Hypothalamus (tissue), 51 donors: ENCODE results near the gene LAMA2.

Experiments used
- DNase-seq, 51 donors: peaks; one replicate each; lab custom pipeline; 2025; lab: John Stamatoyannopoulos, UW

LAMA2 gene

DNA sequence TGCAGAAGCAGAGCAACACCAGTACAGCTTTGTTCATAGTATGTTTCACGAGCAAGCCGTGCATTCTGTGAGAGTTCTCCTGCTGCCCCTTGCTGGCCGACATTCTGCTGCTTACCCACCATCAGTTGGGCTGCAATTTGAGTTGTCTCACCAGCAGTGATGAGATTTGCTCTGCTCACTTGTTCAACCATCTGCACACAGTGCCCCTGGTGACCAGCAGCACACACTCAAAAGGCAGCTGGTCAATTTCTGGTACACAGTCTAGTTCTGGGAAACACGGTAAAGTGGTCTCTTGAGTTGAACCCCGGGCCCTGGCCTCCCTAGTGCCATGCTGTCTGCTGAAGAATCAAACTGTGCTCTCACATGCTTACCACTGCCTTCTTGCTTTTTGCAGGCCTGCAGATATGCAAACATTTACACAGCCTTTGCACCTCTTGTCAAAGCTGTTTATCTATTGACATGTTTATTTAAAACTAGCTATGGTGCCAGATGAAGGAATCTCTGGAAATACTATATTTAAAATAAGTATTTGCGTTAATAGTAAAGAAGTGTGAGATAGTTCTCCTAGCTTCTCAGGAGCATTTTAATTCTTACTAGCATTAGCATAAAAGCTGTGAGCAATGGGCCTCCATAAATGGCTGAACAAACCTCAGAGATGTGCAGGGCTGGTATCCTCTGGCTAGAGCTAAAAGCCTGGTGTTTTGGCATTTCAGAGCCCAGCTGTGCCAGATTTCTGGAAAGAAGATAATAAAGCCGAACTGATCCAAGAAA, 592.7 kb downstream of the LAMA2 start:
- DNase-seq: peak in 4 of 51 donors; percentile 9 to 33 (median 13)

DNA sequence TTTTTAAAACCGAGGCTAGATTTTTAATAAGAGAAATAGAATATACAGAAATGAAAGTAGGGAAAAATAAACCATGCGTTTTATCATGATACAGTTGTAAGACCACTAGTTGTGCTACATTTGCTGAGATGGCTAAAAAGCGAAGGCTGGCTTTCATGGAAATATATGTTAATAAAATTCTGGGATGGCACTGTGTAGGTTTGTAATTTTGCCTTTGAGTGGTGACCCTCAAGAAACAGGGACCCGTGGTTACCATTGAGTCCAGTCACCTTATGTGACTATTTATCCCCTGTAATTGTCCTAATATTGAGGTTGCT, 593.3 kb downstream of the LAMA2 start:
- DNase-seq: no peak

DNA sequence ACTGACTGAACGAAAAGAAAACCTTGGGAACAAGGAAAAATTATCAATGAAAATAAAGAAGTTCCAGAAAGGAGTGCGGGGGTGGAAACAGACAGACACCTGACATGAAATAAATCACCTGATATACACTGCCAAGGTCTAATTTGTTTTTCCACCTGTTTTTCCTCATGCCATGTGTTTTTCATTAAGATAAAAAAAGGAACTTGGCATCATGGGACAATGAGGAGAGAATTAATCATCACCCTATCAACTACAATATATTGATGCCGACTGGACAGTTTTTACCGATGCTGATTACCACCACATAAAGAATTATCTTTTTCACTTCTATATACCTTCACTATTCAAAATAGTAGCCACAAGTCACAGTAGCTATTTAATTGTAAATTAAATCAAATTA, 593.9 kb downstream of the LAMA2 start:
- no peak for DNase-seq

DNA sequence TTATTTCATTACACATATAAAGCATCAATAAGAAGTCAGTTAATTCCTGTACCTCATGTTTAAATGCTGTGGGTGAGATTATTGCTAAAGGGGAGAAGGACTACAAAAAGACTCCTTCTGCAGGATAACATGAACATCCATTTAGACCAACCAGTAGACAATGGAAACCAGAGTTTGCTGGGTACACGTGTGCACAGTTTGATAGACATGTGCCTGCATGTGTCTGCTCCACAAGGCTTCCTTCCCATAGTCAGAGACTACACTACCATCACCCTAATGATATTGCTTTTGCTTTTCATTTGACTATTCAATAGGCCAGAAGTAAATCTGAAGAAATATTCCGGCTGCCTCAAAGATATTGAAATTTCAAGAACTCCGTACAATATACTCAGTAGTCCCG, 595.4 kb downstream of the LAMA2 start:
- DNase-seq: no peak

DNA sequence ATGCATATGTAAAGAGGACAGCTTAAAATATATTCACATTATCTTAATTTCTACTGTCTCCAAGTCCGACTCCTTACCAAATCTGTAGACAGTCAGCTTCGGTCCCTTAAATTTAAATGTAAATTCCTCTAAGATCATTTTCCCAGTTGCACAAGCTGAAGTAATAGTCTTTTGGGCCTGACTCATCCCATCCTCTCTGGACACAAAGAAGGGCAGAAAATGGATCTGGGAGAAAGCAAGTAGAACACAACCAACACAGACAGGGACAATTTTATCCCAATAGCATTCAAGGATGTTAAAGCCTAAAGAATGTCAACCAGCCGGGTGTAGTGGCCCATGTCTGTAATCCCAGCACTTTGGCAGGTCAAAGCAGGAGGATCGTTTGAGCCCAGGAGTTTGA, 598.8 kb downstream of the LAMA2 start:
- DNase-seq: no peak

DNA sequence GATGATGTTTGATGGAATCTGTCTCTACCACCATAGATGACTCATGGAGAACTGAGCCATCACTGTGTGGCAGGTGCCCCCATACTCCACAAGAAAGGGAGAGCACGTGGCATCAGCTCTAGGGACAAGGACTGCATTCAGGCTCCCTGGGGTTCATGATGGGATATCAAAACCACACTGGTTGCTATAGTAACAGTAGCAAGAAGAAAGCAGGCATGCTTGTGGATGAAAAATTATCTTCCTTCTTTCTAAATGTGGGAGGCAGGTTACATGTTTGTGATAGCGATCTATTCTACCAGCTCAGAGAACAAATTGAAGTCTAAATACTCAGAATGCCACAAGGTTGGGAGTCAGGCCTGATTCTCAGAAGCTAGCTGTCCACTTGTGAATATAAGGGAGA, 602.8 kb downstream of the LAMA2 start:
- peak in 8 of 51 donors; percentile 7 to 83 (median 27) for DNase-seq

DNA sequence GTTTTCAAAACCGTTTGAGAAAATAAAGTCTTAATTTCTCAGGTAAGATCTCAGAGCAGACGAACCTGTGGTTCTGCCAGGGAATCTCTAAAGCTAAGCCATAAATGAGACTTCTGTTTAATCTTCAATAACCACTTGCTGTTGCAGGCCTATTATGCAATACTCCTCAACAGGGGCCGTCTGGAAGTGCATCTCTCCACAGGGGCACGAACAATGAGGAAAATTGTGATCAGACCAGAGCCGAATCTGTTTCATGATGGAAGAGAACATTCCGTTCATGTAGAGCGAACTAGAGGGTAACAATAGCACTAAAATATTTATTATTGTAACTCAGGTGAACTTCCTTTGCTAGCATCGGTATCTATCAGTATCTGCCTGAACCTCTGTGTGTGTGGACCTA, 603.4 kb downstream of the LAMA2 start:
- DNase-seq: peak in 1 of 51 donors; percentile 72

DNA sequence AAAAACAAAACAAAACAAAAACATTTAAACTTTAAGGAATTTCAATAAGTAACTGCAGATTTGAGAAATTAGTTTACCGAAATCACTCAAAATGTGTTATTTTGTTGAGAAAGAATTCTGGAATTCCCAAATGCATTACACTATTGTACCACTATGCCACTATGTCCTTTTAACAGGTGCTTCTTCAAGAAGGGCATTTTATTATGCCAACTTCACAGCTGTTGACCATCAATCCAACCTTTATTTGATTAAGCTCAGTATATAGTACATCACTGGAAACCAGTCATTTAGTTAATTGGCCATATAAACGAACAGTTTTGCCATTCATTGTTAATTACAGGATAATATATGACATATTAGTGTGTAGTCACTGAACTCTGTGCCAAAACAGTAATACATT, 605.4 kb downstream of the LAMA2 start:
- DNase-seq: no peak

DNA sequence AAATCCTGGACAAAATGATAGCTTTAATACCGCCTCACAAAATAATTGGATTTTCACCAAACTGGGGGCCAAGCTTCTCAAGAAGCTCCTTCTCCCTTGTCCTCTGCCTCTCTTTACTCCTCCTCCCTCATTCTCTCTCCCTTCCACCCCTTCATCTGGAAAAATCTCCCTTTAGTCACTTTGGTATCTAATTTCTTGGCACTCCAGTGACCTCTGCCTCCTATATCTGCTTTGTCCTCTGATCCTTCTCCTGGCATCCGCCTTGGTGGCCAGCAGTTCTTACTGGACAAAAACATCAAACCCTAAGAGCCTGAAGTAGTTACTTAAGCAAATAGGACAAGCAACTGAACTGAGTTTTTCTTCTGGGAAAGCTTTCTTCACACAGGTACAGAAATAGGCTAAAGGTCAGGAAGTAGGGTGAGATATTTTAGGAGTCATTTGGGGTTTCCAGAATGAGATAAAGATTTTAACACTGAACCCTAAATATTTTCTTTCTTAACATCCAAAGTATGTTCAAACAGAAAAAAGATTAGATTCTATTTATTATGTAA, 606.4 kb downstream of the LAMA2 start:
- no peak for DNase-seq

DNA sequence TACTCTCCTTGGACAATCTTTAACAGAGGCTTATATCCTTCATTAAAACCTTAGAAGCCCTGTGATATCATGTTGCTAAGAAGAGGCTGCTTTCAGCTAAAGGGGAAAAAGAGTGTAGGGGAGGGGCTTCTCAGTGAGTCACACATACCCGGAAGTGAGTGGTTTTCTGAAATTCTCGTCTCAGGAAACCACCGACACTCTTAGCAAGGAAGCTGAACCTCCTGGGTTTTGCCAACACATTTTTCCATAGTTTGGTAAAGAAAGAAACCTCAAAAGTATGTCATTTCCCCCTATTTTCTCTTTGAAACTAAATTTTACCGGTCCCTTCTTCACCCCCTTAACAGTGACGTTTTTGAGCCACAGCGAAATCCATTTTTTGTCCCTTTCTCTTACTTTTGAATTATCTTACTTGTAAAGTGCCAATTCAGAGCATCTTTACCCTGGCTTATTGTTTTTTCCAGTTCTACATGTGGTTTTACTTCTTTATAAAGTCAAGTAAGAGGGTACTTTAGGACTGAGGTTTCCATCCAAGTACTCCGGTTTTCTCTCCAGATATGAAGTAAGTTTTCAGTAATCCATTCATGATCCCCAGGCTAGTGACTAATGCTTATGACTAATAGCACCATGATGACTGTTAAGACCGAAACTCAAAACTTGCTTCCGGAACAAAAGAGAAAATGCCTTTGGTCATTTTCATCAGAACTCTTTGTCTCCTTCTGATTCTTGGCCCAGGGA, 607.8 kb downstream of the LAMA2 start:
- peak in 2 of 51 donors; percentile 21 to 23 for DNase-seq

DNA sequence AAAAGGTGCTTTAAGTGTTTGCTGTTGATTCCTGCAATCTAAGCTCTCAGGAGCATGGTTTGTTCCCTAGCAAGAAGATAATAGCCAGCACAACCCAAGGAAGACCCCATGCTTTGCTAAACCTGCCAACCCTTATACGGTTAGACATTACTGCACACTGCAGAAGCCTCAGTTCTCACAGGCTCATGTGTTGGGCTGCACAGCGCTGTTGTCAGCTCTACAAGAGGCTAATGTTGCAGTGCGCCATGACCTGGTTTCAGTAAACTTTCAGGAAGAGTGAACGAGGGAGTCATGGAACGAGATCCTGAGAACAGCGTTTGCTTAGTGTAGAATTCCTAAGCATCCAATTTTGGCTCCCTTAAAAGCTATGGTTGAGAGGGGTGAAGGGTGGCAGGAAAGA, 608.5 kb downstream of the LAMA2 start:
- DNase-seq: no peak

DNA sequence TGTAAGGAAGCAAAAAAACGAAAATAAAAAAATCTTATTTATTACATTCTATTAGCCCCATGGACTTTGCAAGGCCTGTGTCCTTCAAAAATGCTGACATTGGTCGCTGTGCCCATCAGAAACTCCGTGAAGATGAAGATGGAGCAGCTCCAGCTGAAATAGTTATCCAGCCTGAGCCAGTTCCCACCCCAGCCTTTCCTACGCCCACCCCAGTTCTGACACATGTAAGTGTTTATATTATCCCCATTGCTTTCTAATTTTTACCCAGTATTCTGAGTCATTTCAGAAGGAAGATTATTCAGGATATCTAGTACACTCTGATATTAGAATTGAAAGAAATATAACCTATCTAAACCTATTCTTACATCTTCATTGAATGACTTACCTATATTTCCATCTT, 609.3 kb downstream of the LAMA2 start:
- DNase-seq: peak in 1 of 51 donors; percentile 23

DNA sequence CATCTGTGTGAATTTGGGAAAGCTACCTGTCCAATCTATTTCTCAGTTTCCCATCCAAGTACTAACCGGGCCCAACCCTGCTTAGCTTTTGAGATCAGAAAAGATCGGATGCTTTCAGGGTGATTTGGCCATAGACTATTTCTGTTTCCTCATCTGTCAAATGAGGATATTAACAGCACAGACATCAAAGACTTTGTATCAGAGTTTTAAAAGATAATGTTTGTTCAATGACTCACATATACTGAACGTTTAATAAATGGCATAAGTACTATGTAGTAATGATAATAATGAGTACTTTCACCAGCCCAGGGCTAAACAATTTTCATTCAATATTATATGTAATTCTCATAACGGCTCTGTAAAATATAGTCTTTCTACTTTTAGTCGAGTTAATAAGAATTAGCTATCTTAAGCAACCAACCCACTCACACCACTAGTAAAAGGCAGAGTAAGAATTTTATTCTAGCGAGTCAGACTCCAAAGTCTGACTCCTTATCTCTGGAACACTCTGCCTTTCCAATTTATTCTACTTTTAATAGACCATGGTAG, 610.5 kb downstream of the LAMA2 start:
- no peak for DNase-seq

DNA sequence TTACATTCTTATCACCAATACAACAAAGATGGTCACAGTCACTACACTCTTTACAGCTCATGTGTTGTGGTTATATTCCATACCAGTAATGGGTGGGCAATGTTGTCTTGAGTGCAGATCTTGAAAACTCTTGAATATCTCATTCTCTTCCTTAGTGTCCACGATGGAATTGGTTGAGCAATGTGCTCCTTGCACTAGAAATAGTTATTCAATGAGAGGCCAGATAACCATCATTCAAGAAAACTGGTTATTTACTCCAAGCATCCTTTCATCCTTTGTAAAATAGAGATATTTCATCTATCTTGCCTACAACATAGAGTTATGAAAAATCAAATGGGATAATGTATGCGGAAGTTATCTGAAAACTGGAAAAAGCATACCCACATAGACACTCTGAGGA, 611.2 kb downstream of the LAMA2 start:
- no peak for DNase-seq

DNA sequence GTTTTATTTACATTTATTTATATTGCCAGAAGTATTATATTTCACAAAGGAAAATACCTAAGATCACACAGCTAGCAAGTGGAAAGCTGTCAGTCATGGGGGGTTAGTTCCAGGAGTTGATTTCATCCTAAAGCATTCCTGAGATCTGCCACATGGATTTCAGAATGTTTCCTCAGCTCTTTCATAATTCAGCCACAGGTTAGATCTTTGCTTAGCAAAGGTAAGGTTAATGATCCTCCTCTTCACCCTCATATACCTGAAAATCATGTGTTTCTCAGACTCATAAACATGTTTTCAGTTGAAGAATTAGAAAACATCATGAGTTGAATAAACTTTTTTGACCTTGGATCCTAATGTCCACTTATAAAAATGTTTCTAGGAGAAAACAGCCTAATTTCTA, 611.6 kb downstream of the LAMA2 start:
- DNase-seq: no peak

DNA sequence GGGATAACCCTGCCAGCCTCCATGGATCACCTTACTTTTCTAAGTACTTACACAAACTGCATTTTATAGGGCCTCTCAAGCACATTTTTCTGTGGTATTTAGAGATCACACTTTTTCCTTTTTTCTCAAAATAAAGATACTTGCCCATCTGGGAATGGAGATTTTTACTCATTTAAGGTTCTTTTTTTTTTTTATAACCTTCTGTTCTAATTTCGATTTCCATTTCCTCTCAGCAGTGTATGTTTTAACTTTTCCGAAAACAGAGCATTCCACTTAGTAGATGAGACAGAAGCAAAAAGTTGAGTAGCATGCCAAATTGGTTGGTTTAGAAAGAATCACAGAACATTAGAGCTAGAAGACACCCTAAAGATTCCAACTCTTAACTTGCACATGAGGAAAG, 612.7 kb downstream of the LAMA2 start:
- DNase-seq: no peak

DNA sequence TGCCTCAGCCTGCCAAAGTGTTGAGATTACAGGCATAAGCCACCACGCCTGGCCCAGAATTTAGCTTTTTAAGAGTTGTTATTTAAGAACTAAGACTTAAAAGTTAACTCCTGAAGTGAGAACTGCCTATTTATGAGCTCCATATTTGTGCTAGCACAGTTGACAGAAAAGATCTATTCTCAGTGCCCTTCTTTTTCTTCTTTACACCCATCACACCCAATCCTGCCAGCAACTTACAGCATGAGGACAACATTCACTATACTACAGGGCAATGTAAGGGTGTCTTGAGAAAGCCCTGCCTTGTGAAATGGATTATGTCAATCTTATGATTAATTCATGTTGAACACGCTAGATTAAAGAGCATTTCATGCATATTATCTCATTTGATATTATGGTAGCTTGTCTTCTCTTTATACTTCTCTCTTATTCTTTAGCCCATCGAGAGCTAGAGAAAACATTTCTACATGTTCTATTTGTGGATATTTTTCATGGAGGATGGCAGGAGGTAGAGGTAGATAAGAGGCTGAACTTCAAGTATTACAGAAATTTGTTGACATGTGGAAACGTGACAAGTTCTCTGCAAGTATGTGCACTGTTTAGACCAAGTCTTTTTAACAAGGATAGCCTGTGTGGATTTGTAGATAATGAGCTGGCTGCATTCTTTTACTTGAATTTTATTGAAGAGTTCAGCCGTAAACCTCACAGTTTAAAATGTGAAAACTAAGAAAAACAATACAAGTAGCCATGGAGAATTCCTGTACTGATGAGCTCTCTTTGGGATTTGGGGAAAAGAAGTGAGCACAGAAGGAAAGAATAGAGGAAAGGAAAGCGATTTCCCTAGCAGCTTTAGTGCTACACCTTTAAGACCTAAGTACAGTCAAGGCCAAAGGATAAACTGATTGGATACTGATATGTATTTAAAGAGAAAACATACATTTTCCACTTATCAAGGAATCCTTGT, 614.8 kb downstream of the LAMA2 start:
- no peak for DNase-seq

DNA sequence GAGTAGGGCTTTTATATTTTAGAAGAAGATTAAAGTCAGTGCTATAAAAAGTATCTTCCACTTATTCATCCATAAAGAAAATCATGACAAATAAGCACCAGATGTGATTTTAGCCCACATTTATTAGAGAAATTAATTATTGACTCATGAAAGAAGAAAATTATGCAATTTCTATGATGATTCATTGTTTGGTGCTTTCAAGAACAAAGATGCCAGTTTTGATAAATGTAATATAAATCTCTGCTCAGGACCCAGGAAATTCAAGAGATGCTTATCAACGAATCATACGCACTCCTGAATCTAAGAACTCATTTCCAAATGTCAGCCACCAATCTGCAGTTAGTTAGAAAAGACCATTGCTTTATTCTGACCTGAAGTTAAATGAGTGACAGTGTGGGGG, 615.6 kb downstream of the LAMA2 start:
- DNase-seq: no peak

DNA sequence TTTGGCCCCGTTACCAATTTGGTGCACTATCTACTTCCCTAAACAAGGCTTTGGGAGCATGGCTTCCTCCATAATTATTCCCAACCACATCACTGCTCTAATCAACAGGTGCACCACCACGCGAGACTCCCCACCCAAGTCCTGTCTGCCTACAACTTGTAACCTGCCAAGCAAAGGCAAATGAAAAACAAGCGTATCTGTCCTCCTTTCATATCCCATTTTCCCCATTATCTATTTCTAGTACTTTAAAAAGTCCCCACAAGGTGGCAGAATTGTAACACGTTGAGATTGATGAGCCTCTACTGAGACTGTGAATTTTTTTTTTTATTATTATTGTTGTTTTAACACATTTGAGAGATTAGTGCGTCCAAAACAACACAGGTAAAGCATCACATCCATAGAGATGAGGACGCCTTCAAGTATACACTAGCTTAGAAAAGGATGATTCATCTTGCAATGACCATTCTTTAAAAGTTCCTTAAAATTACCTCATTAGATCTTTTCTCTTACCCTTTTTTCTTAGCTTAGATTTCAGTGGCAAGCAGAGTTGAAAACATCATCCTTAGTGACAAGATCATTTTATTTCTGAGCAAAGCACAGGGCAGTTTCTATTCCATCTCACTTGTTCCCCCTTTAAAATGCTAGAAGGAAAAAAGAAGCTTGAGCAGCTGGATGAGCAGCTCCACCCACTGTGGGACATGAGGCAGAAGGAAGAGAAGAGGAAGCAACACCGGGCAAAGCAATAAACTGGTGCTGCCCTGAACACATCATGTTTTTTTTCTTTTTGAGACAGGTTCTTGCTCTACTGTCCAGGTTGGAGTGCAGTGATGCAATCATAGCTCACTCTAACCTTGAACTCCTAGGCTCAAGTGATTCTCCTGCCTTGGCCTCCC, 616.3 kb downstream of the LAMA2 start:
- peak in 3 of 51 donors; percentile 13 to 82 (median 13) for DNase-seq

DNA sequence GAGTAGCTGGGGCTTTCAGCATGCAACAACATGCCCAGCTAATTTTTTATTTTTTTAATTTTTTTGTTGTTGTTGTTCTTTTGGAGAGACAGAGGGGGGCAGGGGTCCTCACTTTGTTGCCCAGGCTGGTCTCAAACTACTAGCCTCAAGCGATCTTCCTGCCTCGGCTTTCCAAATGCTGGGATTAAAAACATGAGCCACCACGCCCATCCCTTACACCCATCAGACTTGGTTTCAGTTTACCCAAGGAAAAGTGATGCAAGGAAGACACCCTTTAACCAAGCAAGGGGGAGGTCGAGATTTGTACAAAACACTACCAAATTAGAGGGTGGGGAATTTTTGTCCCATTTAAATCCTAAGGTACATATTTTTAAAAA, 616.9 kb downstream of the LAMA2 start:
- no peak for DNase-seq
